ENCODE results near the gene GALNT2.
A peak's percentile ranks its signal among the peaks of the same experiment; 100 is the strongest.

GALNT2 gene

DNA sequence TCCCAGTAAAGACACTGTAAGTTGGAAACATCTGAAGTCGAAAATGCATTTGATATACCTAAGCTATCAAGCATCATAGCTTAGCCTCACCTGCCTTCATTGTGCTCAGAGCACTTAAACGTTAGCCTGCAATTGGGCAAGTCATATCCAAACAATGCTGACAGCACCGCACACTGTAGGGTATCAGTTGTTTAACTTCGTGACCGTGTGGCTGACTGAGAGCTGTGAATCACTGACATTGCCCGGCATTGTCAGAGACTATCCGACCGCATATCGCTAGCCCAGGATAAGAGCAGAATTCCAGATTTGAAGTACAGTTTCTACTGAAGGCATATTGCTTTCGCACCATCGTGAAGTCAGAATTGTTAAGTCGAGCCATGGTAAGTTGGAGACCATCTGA, 41.5 kb downstream of the GALNT2 start:
- H3K27ac ChIP-seq (ENCODE audit: low read depth, low read length), result no peak overlapping the region
- peaks cover 60 to 70% of the 10 kb centered on the region in 2 donors for H3K4me1 ChIP-seq (ENCODE audit: control insufficient read depth in 1 of 2, insufficient read depth in 2 of 2, low read length in 2 of 2)

DNA sequence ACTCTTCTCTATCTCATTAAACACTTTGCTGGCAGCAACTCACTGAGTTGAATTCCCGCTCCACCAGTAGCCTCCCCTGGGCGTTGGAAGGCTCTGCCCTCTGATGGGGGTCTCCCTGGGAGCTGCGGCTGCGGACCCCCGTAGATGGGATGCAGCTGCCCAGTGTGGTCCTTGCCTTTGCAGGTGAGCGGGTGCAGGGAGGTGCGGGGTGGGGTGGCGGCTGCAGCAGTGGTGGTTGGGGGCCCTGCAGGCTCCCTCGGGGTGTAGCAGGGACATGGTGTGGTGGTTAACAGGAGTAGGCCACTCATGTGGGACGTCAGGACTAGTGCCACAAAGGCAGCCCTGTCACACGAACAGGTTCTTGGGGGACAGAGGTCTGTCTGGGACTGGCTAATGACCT, 42.0 kb downstream of the GALNT2 start:
- Histone ChIP-seq H3K9ac (ENCODE audit: low read depth in 1 of 2, low read length in 2 of 2) (no peak overlapping the region), H3K9me3 (ENCODE audit: control insufficient read depth in 1 of 2, low read length in 2 of 2) (no peaks in the 10 kb centered on the region), H3K4me1 (ENCODE audit: control insufficient read depth in 1 of 2, insufficient read depth in 2 of 2, low read length in 2 of 2) (peaks cover 57 to 65% of the 10 kb centered on the region in 2 donors), H3K27me3 (ENCODE audit: control insufficient read depth in 1 of 2, insufficient read depth in 2 of 2, low read length in 2 of 2) (no peaks in the 10 kb centered on the region), H3K4me3 (ENCODE audit: low read depth in 1 of 2, low read length in 2 of 2) (no peak overlapping the region), H3K27ac (ENCODE audit: low read depth, low read length) (no peak overlapping the region), H3K36me3 (ENCODE audit: control insufficient read depth in 1 of 2, insufficient read depth in 2 of 2, low read length in 2 of 2) (peaks cover under 1 to 4% of the 10 kb centered on the region in 2 donors)

More for the DNA sequence above, 41.5 kb downstream of the GALNT2 start:
- Histone ChIP-seq H3K36me3 (ENCODE audit: control insufficient read depth in 1 of 2, insufficient read depth in 2 of 2, low read length in 2 of 2) (peaks cover 0 to 4% of the 10 kb centered on the region in 2 donors), H3K4me3 (ENCODE audit: low read depth in 1 of 2, low read length in 2 of 2) (no peak overlapping the region), H3K9me3 (ENCODE audit: control insufficient read depth in 1 of 2, low read length in 2 of 2) (no peaks in the 10 kb centered on the region), H3K27me3 (ENCODE audit: control insufficient read depth in 1 of 2, insufficient read depth in 2 of 2, low read length in 2 of 2) (no peaks in the 10 kb centered on the region), H3K9ac (ENCODE audit: low read depth in 1 of 2, low read length in 2 of 2) (no peak overlapping the region)

DNA sequence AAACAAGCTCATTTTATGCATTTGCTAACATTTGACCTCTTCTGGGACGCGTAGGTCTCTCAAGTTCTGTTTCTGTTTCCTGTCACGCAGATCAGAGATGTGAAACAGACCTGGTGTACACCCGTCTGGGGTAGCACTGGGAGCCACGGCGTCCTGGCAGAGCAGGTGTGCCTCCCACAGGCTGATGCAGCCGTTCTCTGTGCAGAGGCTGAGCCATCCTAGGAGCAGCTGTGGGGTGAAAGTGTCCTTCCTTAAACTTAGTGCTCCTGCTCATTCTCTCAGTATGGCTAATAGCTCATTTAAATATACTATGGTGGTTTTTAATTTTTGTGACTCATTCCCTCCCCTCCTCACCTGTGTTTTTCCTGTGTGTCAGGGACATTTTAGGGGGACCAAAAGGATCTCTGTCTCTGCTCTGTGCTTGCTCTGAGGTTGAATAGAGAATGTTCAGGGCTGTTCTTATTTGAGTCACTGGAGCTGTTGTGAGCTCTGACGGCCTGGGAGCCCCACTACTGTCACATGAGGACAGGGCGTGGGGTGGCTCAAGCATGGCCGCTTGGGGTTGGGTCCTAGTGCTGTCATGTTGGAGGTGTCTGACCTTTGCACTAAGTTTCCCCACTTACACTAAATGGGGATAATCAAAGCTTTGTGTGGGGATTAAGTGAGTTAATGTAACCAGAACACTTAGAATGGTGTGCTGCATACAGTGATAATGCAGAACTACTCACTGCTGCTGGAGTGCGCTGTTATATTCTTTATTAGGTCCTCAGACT, 43.0 kb downstream of the GALNT2 start:
- no peak overlapping the region for H3K9ac ChIP-seq (ENCODE audit: low read depth in 1 of 2, low read length in 2 of 2)
- no peaks in the 10 kb centered on the region for H3K9me3 ChIP-seq (ENCODE audit: control insufficient read depth in 1 of 2, low read length in 2 of 2)
- peaks cover 52 to 55% of the 10 kb centered on the region in 2 donors for H3K4me1 ChIP-seq (ENCODE audit: control insufficient read depth in 1 of 2, insufficient read depth in 2 of 2, low read length in 2 of 2)
- no peak overlapping the region for H3K27ac ChIP-seq (ENCODE audit: low read depth, low read length)
- H3K36me3 ChIP-seq (ENCODE audit: control insufficient read depth in 1 of 2, insufficient read depth in 2 of 2, low read length in 2 of 2), result peaks cover 4 to 7% of the 10 kb centered on the region in 2 donors
- no peak overlapping the region for H3K4me3 ChIP-seq (ENCODE audit: low read depth in 1 of 2, low read length in 2 of 2)
- H3K27me3 ChIP-seq (ENCODE audit: control insufficient read depth in 1 of 2, insufficient read depth in 2 of 2, low read length in 2 of 2), result no peaks in the 10 kb centered on the region

DNA sequence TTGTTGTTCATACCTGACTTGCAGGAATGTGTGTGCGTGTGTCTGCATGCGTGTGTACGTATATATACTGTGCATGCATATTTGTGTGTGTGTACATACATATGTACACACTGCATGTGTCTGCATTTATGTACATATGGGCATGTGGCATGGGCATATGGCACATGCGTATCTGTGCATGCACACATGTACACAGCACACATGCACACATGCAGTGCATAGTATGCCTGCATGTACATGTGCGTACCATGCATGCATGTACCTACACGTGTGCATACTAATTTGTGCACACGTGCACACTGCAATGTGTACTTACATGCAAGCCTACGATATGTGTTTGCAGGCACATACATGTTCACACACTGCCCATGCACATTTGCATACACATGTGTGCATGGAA, 43.9 kb downstream of the GALNT2 start:
- H3K4me1 ChIP-seq (ENCODE audit: control insufficient read depth in 1 of 2, insufficient read depth in 2 of 2, low read length in 2 of 2), result peaks cover 43 to 46% of the 10 kb centered on the region in 2 donors

DNA sequence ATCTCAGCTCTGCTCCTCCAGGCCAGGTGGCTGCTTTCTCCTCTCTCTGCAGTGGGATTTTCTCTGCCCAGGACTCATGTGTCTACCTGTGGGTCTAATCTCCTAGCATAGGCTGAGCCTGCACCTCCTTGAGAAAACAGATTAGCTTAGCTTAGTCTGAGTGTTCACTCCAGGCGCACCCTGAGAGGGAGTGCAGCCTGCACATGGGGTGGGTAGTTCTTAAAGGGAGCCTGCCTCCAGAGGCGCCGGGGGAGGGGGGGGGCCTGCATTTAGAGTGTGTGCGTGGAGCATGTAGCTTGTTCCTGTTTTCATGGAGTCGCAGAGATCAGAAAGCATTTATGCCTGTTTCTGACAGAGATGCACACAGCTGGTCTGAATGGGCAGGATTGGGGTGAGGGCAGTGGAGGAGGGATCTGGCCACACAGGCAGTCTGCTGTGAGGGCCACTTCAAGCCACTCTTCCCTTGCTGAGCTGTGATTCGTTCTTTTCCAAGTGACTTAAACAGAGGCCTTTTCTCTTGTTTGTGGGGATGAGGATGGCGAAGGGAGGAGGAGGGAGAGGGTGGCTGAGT, 45.2 kb downstream of the GALNT2 start:
- Histone ChIP-seq H3K9ac (ENCODE audit: low read depth in 1 of 2, low read length in 2 of 2) (no peak overlapping the region), H3K4me1 (ENCODE audit: control insufficient read depth in 1 of 2, insufficient read depth in 2 of 2, low read length in 2 of 2) (peaks cover 36 to 37% of the 10 kb centered on the region in 2 donors), H3K36me3 (ENCODE audit: control insufficient read depth in 1 of 2, insufficient read depth in 2 of 2, low read length in 2 of 2) (peaks cover 4 to 7% of the 10 kb centered on the region in 2 donors), H3K27me3 (ENCODE audit: control insufficient read depth in 1 of 2, insufficient read depth in 2 of 2, low read length in 2 of 2) (no peaks in the 10 kb centered on the region), H3K27ac (ENCODE audit: low read depth, low read length) (no peak overlapping the region), H3K9me3 (ENCODE audit: control insufficient read depth in 1 of 2, low read length in 2 of 2) (no peaks in the 10 kb centered on the region), H3K4me3 (ENCODE audit: low read depth in 1 of 2, low read length in 2 of 2) (no peak overlapping the region)

More for the DNA sequence above, 43.9 kb downstream of the GALNT2 start:
- Histone ChIP-seq H3K4me3 (ENCODE audit: low read depth in 1 of 2, low read length in 2 of 2) (no peak overlapping the region), H3K27me3 (ENCODE audit: control insufficient read depth in 1 of 2, insufficient read depth in 2 of 2, low read length in 2 of 2) (no peaks in the 10 kb centered on the region), H3K9me3 (ENCODE audit: control insufficient read depth in 1 of 2, low read length in 2 of 2) (no peaks in the 10 kb centered on the region), H3K27ac (ENCODE audit: low read depth, low read length) (no peak overlapping the region), H3K9ac (ENCODE audit: low read depth in 1 of 2, low read length in 2 of 2) (no peak overlapping the region), H3K36me3 (ENCODE audit: control insufficient read depth in 1 of 2, insufficient read depth in 2 of 2, low read length in 2 of 2) (peaks cover 4 to 7% of the 10 kb centered on the region in 2 donors)

DNA sequence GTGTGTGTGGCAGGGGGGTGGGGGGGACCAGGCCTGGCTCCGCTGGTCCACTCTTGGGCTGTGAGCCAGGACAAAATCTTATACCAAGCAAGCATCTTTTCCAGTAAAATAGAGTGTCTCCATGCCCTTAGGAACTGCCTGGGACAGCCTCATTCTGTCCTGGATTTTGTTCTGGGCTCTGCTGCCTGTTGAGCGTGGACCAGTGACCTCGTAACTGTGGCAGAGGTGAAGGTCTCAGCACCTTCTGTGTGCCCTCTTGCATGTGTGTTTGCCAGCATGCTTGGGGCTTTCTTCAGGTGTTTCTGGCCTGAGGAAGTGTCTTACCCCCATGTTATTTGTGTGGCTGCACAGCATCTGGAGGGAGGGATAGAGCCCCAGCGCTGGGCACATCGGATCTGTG, 45.7 kb downstream of the GALNT2 start:
- Histone ChIP-seq H3K4me3 (ENCODE audit: low read depth in 1 of 2, low read length in 2 of 2) (no peak overlapping the region), H3K4me1 (ENCODE audit: control insufficient read depth in 1 of 2, insufficient read depth in 2 of 2, low read length in 2 of 2) (peaks cover 36 to 37% of the 10 kb centered on the region in 2 donors), H3K27ac (ENCODE audit: low read depth, low read length) (no peak overlapping the region)

DNA sequence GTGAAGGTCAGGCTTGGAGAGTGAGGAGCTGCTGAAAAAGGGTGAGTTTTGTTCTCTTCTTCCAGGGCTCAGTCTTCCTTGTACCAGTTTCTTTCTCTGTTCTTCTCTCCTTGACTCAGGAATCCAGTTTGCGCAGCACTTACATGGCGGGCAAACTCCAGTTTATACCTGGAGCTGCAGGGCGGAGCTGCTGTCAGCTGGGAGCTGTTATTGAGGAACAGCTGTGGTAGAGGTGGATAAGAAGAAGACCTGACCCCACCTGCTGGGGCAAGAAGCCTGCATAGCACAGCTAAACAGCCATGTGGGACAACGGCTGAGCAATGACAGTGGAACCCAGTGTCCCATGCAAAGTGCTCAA, 46.2 kb downstream of the GALNT2 start:
- Histone ChIP-seq H3K4me1 (ENCODE audit: control insufficient read depth in 1 of 2, insufficient read depth in 2 of 2, low read length in 2 of 2) (peaks cover 36 to 37% of the 10 kb centered on the region in 2 donors), H3K36me3 (ENCODE audit: control insufficient read depth in 1 of 2, insufficient read depth in 2 of 2, low read length in 2 of 2) (peaks cover 4 to 7% of the 10 kb centered on the region in 2 donors), H3K4me3 (ENCODE audit: low read depth in 1 of 2, low read length in 2 of 2) (no peak overlapping the region), H3K27me3 (ENCODE audit: control insufficient read depth in 1 of 2, insufficient read depth in 2 of 2, low read length in 2 of 2) (no peaks in the 10 kb centered on the region), H3K9me3 (ENCODE audit: control insufficient read depth in 1 of 2, low read length in 2 of 2) (no peaks in the 10 kb centered on the region), H3K9ac (ENCODE audit: low read depth in 1 of 2, low read length in 2 of 2) (no peak overlapping the region), H3K27ac (ENCODE audit: low read depth, low read length) (no peak overlapping the region)

More for the DNA sequence above, 45.7 kb downstream of the GALNT2 start:
- Histone ChIP-seq H3K36me3 (ENCODE audit: control insufficient read depth in 1 of 2, insufficient read depth in 2 of 2, low read length in 2 of 2) (peaks cover 4 to 7% of the 10 kb centered on the region in 2 donors), H3K9ac (ENCODE audit: low read depth in 1 of 2, low read length in 2 of 2) (no peak overlapping the region), H3K9me3 (ENCODE audit: control insufficient read depth in 1 of 2, low read length in 2 of 2) (no peaks in the 10 kb centered on the region), H3K27me3 (ENCODE audit: control insufficient read depth in 1 of 2, insufficient read depth in 2 of 2, low read length in 2 of 2) (no peaks in the 10 kb centered on the region)

DNA sequence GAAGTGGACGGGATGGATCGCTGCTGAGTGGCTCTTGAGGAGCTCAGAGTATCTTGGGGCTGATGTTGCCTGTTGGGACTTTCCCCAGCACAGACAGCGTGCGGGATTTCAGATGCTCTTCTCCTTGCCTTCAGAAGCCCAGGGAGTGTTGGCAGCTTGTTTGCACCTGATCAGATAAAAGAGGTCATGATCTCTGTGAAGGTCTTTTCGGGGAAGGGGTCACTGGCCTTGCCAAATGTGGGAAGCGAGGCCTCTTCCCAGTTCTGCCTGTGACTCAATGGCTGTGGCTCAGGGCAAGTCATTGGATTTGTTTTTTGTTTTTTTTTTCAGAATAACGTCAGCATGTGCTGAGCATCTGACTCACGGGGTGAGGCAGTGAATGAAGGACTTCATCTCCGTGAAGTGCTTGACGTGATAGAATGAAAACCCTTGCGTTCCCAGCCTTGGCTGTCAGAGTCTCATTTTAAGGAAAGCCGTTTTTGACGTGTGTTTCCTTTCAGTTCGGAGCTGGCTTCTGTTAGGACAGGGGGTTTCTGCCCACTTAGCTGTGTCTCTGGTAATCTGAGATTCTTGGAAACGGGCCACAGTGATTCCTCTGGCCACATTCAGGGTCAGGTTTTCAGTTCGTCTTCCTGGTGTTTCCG, 46.7 kb downstream of the GALNT2 start:
- Histone ChIP-seq H3K4me3 (ENCODE audit: low read depth in 1 of 2, low read length in 2 of 2) (peak overlapping the region in 1 of 2 donors; percentile 2), H3K27me3 (ENCODE audit: control insufficient read depth in 1 of 2, insufficient read depth in 2 of 2, low read length in 2 of 2) (no peaks in the 10 kb centered on the region), H3K27ac (ENCODE audit: low read depth, low read length) (peak overlapping the region; percentile 13), H3K9ac (ENCODE audit: low read depth in 1 of 2, low read length in 2 of 2) (peak overlapping the region in 1 of 2 donors; percentile 34), H3K9me3 (ENCODE audit: control insufficient read depth in 1 of 2, low read length in 2 of 2) (no peaks in the 10 kb centered on the region), H3K36me3 (ENCODE audit: control insufficient read depth in 1 of 2, insufficient read depth in 2 of 2, low read length in 2 of 2) (peaks cover 4 to 7% of the 10 kb centered on the region in 2 donors), H3K4me1 (ENCODE audit: control insufficient read depth in 1 of 2, insufficient read depth in 2 of 2, low read length in 2 of 2) (peaks cover 36 to 37% of the 10 kb centered on the region in 2 donors)

DNA sequence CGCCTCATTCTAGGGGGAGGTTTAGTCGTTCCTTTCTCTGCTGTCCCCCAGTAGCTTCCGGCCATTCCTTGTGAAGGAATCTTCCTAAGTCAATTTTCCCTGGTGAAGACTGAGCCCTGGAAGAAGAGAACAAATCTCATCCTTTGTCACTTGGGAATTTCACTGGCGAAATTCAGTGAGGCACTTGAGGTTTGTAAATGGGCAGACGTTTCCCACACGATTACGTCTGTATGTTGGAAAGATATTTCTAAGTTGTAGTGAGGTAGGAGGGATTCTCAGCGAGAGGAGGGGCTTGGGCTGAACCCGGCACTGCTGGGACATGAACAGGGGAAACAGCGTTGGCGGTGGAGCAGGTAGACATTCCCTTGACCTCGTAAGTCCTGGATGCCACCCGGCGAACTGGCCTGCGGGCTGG, 47.2 kb downstream of the GALNT2 start:
- Histone ChIP-seq H3K27ac (ENCODE audit: low read depth, low read length) (peak overlapping the region; percentile 13), H3K4me3 (ENCODE audit: low read depth in 1 of 2, low read length in 2 of 2) (peak overlapping the region in 1 of 2 donors; percentile 2), H3K36me3 (ENCODE audit: control insufficient read depth in 1 of 2, insufficient read depth in 2 of 2, low read length in 2 of 2) (peaks cover 4 to 7% of the 10 kb centered on the region in 2 donors), H3K27me3 (ENCODE audit: control insufficient read depth in 1 of 2, insufficient read depth in 2 of 2, low read length in 2 of 2) (no peaks in the 10 kb centered on the region), H3K4me1 (ENCODE audit: control insufficient read depth in 1 of 2, insufficient read depth in 2 of 2, low read length in 2 of 2) (peaks cover 38 to 39% of the 10 kb centered on the region in 2 donors), H3K9me3 (ENCODE audit: control insufficient read depth in 1 of 2, low read length in 2 of 2) (no peaks in the 10 kb centered on the region), H3K9ac (ENCODE audit: low read depth in 1 of 2, low read length in 2 of 2) (peak overlapping the region in 1 of 2 donors; percentile 34)

DNA sequence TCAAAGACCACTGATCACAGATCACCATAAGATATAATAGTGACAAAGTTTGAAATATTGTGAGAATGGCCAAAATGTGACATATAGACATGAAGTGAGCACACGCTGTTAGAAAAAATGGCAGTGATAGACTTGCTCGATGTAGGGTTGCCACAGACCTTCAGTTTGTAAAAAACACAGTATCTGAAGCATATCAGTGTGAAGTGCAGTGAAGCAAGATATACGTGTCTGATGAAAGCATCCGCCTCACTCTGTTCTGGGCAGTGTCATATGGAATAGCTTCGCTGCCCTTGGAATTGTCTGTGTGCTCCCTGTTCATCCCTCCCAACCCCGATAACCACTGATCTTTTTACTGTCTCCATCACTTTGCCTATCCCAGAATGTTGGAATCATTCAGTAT, 50.7 kb downstream of the GALNT2 start:
- Histone ChIP-seq H3K4me3 (ENCODE audit: low read depth in 1 of 2, low read length in 2 of 2) (no peak overlapping the region), H3K36me3 (ENCODE audit: control insufficient read depth in 1 of 2, insufficient read depth in 2 of 2, low read length in 2 of 2) (peaks cover 0 to 7% of the 10 kb centered on the region in 2 donors), H3K4me1 (ENCODE audit: control insufficient read depth in 1 of 2, insufficient read depth in 2 of 2, low read length in 2 of 2) (peaks cover 20 to 38% of the 10 kb centered on the region in 2 donors)

More for the DNA sequence above, 50.7 kb downstream of the GALNT2 start:
- Histone ChIP-seq H3K27ac (ENCODE audit: low read depth, low read length) (no peak overlapping the region), H3K9ac (ENCODE audit: low read depth in 1 of 2, low read length in 2 of 2) (no peak overlapping the region), H3K9me3 (ENCODE audit: control insufficient read depth in 1 of 2, low read length in 2 of 2) (no peaks in the 10 kb centered on the region), H3K27me3 (ENCODE audit: control insufficient read depth in 1 of 2, insufficient read depth in 2 of 2, low read length in 2 of 2) (no peaks in the 10 kb centered on the region)
